ENCODE results near the gene INO80C.

Gene INO80C

GRCh38 chr18:35477497-35477896 is 20.3 kb downstream of the INO80C start:
- Histone ChIP-seq H3K4me1 (ENCODE audit: insufficient read depth, low read length, severe bottlenecking) (no peaks in the 10 kb centered on the region), H3K9ac (ENCODE audit: low read length) (no peak overlapping the region)

DNA sequence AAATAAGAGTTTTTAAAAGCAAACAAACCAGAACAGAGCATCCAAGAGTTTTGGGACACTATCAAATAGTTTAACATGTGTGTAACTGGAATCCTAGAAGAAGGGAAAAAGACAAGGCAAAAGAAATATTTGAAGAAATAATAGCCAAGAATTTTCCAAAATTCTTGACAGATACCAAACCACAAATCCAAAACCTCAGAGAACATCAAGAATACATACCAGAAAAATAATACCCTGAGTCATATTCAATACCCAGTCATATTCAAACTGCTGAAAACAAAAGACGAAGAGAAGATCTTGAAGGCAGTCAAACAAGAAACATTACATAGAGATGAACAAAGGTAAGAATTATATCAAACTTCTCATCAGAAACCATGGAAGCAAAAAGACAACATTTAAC is 22.9 kb downstream of the INO80C start:
- Histone ChIP-seq H3K27me3 (ENCODE audit: insufficient read depth, low read length) (no peaks in the 10 kb centered on the region), H3K4me1 (ENCODE audit: insufficient read depth, low read length, severe bottlenecking) (no peaks in the 10 kb centered on the region), H4K20me1 (ENCODE audit: insufficient read depth, low read length) (no peaks in the 10 kb centered on the region), H3K27ac (ENCODE audit: low read depth, low read length, poor library complexity, severe bottlenecking) (no peak overlapping the region), H3K9ac (ENCODE audit: low read length) (no peak overlapping the region), H2AFZ (ENCODE audit: low read length) (no peak overlapping the region), H3K9me3 (ENCODE audit: low read length) (no peaks in the 10 kb centered on the region), H3K36me3 (ENCODE audit: insufficient read depth, low read length) (no peaks in the 10 kb centered on the region), H3F3A (ENCODE audit: insufficient read depth, low read length) (no peaks in the 10 kb centered on the region), H3K4me2 (ENCODE audit: low read length) (no peak overlapping the region), H3K9me2 (ENCODE audit: low read depth, low read length) (no peaks in the 10 kb centered on the region), H3K4me3 (ENCODE audit: low read depth, low read length, poor library complexity, severe bottlenecking) (no peak overlapping the region), H3K79me2 (ENCODE audit: insufficient read depth, low read length) (no peaks in the 10 kb centered on the region)
- TF ChIP-seq EZH2 (IDR thresholded peaks at IDR 0.05; ENCODE audit: borderline replicate concordance, low read length): no peak
- TF ChIP-seq, protein P1, sequence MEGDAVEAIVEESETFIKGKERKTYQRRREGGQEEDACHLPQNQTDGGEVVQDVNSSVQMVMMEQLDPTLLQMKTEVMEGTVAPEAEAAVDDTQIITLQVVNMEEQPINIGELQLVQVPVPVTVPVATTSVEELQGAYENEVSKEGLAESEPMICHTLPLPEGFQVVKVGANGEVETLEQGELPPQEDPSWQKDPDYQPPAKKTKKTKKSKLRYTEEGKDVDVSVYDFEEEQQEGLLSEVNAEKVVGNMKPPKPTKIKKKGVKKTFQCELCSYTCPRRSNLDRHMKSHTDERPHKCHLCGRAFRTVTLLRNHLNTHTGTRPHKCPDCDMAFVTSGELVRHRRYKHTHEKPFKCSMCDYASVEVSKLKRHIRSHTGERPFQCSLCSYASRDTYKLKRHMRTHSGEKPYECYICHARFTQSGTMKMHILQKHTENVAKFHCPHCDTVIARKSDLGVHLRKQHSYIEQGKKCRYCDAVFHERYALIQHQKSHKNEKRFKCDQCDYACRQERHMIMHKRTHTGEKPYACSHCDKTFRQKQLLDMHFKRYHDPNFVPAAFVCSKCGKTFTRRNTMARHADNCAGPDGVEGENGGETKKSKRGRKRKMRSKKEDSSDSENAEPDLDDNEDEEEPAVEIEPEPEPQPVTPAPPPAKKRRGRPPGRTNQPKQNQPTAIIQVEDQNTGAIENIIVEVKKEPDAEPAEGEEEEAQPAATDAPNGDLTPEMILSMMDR (IDR thresholded peaks at IDR 0.05; ENCODE audit: low read length): no peak

More at GRCh38 chr18:35477497-35477896, 20.3 kb downstream of the INO80C start:
- Histone ChIP-seq H3K27ac (ENCODE audit: low read depth, low read length, poor library complexity, severe bottlenecking) (no peak overlapping the region), H3K27me3 (ENCODE audit: insufficient read depth, low read length) (no peaks in the 10 kb centered on the region), H3F3A (ENCODE audit: insufficient read depth, low read length) (no peaks in the 10 kb centered on the region), H3K4me3 (ENCODE audit: low read depth, low read length, poor library complexity, severe bottlenecking) (no peak overlapping the region), H4K20me1 (ENCODE audit: insufficient read depth, low read length) (no peaks in the 10 kb centered on the region), H2AFZ (ENCODE audit: low read length) (no peak overlapping the region), H3K36me3 (ENCODE audit: insufficient read depth, low read length) (no peaks in the 10 kb centered on the region), H3K79me2 (ENCODE audit: insufficient read depth, low read length) (no peaks in the 10 kb centered on the region), H3K9me3 (ENCODE audit: low read length) (no peaks in the 10 kb centered on the region), H3K4me2 (ENCODE audit: low read length) (no peak overlapping the region), H3K9me2 (ENCODE audit: low read depth, low read length) (no peaks in the 10 kb centered on the region)
- TF ChIP-seq EZH2 (IDR thresholded peaks at IDR 0.05; ENCODE audit: borderline replicate concordance, low read length): no peak
- TF ChIP-seq, protein P1 (IDR thresholded peaks at IDR 0.05; ENCODE audit: low read length): no peak

GRCh38 chr18:35473562-35473961 is 24.2 kb downstream of the INO80C start:
- Histone ChIP-seq H3K27ac (ENCODE audit: low read depth, low read length, poor library complexity, severe bottlenecking) (no peak overlapping the region), H2AFZ (ENCODE audit: low read length) (no peak overlapping the region), H3K9me3 (ENCODE audit: low read length) (no peaks in the 10 kb centered on the region), H3K27me3 (ENCODE audit: insufficient read depth, low read length) (no peaks in the 10 kb centered on the region), H3K36me3 (ENCODE audit: insufficient read depth, low read length) (no peaks in the 10 kb centered on the region), H3F3A (ENCODE audit: insufficient read depth, low read length) (no peaks in the 10 kb centered on the region), H3K9ac (ENCODE audit: low read length) (no peak overlapping the region), H3K4me3 (ENCODE audit: low read depth, low read length, poor library complexity, severe bottlenecking) (no peak overlapping the region), H3K4me1 (ENCODE audit: insufficient read depth, low read length, severe bottlenecking) (no peaks in the 10 kb centered on the region), H3K4me2 (ENCODE audit: low read length) (no peak overlapping the region), H3K79me2 (ENCODE audit: insufficient read depth, low read length) (no peaks in the 10 kb centered on the region), H3K9me2 (ENCODE audit: low read depth, low read length) (no peaks in the 10 kb centered on the region), H4K20me1 (ENCODE audit: insufficient read depth, low read length) (no peaks in the 10 kb centered on the region)
- TF ChIP-seq, protein P1 (IDR thresholded peaks at IDR 0.05; ENCODE audit: low read length): no peak
- no peak for TF ChIP-seq EZH2 (IDR thresholded peaks at IDR 0.05; ENCODE audit: borderline replicate concordance, low read length)
